GM19193 (cell line): ENCODE data around the gene MAPK10.

ENCODE experiments used
- POLR2A ChIP-seq: IDR thresholded peaks from 4 replicates; pipeline ENCODE4 v1.6.1; 2011; ENCODE audit not compliant: insufficient read depth, insufficient read length; ENCODE audit errors: extremely low read depth

The MAPK10 gene

DNA sequence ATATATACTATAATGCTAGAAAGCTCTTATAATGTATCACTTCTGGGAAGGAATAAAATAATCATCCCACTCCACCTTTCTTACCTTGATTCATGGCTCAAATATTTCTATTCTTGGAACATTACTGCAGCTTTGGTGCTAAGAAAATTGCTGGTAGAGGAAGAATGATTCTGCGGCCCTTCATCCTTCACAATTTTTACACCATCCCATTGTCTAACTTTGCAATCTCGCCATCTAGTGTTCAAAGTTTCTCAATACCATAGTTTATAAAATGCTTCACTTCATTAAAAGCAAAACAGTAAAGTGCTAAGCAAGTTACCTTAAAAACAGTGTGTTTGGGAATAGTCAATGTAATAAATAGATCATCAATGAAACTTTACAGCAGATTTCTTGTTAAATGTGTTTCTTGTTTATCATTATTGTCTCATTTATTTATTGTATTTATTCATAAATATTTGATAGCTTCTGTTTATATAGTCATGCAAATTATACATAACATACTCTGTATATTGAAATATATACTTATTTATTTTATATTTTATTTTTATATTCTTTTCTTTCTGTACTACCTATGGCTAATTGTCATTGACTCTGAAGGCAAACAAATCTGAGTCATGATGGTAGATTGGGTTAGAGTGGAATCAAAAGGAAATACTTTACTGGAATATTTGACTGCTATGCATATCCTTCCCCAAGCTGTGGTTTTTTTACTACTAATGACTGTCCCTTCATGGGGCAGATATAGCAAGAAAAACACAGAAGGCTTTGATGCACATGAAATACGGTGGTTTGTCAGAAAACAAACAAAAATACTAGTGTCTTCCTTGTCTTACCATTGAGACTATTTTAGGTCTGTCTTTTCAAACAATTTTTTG, 390.7 kb downstream of the MAPK10 start:
- no peak for TF ChIP-seq POLR2A

DNA sequence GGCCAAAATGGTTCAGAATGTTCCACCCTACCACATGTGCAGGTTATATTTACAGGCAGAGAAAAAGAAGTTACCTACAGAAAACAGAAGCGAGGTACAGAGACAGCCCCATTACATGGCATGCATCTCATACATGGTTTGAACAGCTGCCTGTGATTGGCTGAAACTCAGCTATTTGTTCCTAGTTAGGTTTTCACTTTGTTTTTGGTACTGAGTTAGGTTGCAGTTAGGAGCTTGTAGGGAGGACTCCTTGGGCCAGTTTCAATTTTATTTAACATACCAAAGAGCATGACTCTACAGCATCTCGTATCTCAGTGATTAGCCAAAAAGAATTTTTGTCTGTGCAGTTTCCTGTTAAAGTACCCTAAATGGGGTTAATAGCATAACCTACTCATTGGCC, 392.0 kb downstream of the MAPK10 start:
- TF ChIP-seq POLR2A = no peak

GRCh38 chr4:85966373-85966772, 393.5 kb downstream of the MAPK10 start:
- TF ChIP-seq POLR2A = no peak

DNA sequence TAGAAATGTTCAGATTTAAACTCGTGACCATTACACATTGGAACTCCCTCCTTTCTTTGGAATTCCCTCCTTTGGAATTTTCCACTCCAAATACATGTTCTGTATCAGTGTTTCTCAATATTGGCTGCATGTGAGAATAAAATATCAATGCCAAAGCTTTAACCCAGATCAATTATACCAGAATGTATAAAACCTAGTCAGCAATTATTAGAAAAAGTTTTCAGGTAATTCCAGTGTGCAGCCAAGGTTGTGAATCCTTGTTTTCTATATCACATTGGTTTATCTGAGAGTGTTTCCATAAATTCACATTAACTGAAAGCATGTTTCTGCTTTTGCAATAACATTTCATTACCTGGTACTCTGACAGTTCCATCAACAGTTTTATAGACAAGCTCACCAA, 394.3 kb downstream of the MAPK10 start:
- no peak for TF ChIP-seq POLR2A

GRCh38 chr4:85964298-85964697, 395.6 kb downstream of the MAPK10 start:
- no peak for TF ChIP-seq POLR2A

GRCh38 chr4:85963231-85963630, 396.6 kb downstream of the MAPK10 start:
- TF ChIP-seq POLR2A = no peak

DNA sequence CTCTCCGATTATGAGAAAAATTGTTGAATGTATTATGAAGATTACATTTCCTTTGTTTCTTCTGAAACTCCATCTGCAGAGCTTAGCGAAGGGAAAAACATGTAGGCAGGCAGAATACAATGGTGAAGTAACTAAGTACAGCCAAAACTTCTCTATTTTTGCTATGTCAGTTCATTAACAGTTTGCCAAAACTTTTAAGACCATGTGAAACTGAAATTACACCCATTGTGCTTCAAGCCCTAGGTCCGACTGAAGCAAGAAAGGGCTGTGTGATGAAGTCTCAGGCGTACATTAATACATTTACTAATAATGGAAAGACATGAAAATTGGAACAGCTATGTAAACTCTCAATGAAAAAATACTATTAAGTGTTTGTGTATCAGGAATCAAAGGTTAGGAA, 398.0 kb downstream of the MAPK10 start:
- no peak for TF ChIP-seq POLR2A

DNA sequence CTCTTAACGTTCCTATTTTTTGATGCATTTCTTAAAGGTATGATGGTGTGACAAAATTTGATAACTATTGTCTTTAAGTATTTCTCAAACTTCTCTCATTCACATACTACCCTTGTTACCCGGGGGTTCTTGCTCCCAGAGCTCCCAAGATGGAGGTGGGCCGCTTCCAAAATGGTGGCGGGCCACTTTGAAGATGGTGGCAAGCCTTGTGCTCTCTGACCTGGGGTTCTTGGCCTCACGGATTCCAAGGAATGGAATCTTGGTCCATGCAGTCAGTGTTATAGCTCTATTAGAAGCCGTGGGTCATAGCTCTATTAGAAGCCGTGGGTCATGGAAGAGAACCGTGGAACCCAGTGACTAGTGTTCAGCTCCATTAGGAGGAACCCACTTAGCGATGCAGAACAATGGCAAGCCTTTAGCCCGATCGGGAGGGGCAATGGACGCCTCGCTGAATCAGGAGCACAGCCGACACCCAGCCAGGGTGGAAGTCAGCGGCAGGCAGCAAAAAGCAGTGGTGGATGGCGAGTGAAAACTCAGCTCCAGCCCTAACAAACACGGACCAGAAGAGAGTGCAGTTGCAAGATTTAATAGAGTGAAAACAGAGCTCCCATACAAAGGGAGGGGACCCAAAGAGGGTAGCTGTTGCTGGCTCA, 403.4 kb downstream of the MAPK10 start:
- TF ChIP-seq POLR2A = no peak

DNA sequence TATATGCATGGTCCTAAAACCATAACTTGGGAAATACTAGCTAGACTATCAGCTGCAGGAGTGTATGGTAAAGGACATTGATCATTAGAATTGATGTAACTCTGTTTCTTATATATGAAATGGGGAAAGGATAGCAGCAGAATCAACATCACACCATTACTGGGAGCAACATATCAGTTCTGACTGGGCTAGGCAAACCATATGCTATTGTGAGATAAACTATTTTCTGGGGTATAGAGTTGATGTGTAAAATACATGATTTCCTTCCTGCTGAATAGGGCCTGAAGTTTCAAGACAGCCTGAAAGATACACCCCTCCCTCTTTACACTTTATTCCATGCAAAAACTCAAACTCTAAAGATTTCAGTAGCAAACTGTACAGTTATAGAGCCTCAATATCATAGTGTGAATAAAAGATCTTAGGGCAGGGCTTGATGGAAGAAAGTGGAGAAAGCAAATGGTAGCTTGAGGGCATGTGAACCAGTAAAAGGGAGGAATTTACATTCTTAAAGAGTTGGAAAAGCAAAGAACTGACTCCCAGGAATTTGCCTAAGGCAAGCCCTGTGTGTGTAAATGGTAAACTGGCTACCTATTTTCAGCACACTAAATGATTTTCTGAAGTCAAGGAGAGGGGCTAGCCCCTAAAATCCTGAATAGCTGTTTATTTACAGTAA, 404.1 kb downstream of the MAPK10 start:
- no peak for TF ChIP-seq POLR2A

DNA sequence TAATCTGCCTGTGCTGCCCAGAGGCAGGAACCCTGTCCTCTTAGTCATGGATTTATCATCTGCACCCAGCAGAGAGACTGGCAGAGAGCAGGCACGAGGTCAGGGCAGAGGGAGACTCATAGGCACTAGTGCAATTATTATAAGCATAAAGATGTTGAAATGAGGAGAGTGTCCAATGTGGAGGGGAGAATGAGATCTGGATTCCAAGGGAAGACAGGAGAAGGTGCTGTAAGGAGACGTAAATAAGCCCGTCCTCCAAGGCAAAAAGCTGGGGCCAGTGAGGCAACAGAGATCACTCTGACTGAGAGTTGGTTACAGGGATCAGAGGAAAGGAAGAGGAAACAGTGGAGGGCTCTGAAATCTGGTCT, 406.2 kb downstream of the MAPK10 start:
- no peak for TF ChIP-seq POLR2A

GRCh38 chr4:85952972-85953650, 406.7 kb downstream of the MAPK10 start:
- TF ChIP-seq POLR2A = no peak

DNA sequence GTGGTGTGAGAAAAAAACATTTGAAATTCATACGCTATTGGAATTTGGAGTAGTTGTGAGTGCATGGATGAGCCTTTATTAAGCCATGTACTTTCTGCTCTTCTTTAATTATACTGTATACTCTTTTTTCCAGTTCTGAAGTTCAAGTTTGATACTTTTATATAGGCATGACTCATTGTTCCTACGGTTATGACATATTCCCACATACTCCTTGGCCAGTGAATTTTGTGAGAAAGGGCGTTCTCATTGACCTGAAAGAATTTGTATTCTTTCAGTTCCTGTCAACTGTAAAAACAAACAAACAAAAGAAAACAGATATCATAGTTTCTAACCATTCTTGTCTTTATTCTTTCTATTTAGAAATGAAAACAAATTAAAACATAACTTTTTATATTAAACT, 407.3 kb downstream of the MAPK10 start:
- TF ChIP-seq POLR2A = no peak

DNA sequence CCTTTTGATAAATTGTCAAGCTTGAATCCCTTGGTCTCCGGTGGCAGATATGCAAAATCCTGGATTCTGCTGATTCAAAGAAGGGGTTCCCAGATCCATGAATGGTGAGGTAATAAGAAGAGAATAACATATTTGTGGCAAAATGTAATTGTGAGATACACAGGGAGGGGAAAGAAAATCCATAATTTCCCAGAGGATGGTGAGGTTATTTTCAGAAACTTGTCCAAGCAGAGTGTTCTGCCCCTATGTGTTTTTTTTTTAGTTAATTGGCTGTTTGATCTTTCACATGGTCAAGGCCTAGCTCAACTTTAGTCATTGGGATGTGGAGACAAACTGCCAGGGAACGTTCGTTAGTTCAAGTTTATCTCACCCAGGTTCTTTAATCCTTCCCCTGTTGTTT, 408.8 kb downstream of the MAPK10 start:
- TF ChIP-seq POLR2A = no peak

DNA sequence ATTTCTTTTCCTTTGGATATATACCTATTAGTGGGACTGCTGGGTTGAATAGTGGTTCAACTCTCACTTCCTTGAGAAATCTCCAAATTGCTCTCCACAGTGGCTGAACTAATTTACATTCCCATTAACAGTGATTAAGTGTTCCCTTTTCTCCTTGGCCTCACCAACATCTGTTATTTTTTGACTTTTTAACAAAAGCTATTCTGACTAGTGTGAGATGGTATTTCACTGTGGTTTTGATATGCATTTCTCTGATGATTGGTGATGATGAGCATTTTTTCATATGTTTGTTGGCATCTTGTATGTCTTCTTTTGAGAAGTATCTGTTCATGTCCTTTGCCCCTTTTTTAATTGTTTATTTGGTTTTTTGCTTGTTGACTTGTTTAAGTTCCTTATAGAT, 413.0 kb downstream of the MAPK10 start:
- TF ChIP-seq POLR2A = no peak

DNA sequence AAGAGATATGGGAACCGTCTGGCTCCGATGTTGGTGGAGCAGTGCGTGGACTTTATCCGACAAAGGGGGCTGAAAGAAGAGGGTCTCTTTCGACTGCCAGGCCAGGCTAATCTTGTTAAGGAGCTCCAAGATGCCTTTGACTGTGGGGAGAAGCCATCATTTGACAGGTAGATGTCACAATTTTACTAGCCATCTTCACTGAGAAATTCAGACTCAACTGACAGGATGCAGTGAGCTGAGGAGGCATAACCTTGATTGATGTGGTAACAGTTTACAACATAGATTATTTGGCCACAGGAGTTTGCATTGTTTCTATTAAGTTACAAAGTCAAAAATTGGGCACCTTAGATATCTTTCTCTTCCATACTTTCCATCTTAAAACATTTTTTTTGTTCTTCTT, 417.7 kb downstream of the MAPK10 start:
- TF ChIP-seq POLR2A = no peak
